22Rv1 (cell line): Measurements from ENCODE around the gene NETO2.

Source experiments
- H3K27ac ChIP-seq: fragments of 450-650 bp; 2 replicates; pipeline ENCODE4 v1.5.1; 2017
- ZFX ChIP-seq: fragments of 450-650 bp; IDR thresholded peaks from 2 replicates; pipeline ENCODE4 v1.6.1; 2017; ENCODE audit warnings: antibody characterized with exemption, borderline replicate concordance
- TF ChIP-seq, protein P1 (sequence below): fragments of 450-650 bp; IDR thresholded peaks from 2 replicates; pipeline ENCODE4 v1.5.1; 2017; ENCODE audit warnings: mild to moderate bottlenecking

The NETO2 gene

DNA sequence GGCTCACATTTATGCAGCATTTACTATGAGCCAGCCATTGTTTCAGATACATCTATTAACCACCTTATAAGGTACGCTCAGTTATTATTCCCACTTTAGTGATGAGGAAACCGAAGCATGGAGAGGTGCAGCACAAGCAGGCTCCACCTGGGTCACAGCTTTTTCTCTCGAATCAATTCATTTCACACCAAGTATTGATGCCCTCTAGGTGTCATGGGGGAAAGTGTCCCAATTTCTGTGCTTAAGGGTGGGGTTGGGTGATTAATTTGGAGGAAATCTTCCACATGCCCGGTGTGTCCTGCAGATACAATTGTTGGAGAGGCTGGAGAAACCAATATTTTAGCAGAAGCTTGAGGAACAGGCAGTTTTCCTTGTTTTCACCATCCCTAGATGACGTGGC lies 107.5 kb downstream of the NETO2 start:
- H3K27ac ChIP-seq: no peak overlapping the region
- TF ChIP-seq ZFX: no peak

DNA sequence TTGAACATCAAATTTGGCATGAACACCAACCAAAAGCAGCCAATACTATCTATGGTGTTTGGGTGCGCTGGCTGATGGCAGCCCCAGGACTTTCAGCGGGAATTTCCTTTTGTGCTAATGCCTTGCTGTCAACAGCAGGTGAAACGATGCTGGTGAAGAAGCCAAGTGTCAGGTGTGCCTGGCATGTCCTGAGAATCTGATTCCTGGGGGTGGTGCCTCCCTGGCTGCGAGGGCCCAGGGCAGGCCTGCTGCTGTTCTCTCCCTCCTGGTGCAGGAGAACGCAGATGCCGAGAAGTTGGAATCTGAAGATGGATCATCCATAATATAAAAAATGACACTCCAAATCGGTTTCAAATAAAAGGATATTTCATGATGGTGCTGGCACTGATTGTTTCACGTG lies 108.3 kb downstream of the NETO2 start:
- H3K27ac ChIP-seq: no peak overlapping the region
- TF ChIP-seq, protein P1, sequence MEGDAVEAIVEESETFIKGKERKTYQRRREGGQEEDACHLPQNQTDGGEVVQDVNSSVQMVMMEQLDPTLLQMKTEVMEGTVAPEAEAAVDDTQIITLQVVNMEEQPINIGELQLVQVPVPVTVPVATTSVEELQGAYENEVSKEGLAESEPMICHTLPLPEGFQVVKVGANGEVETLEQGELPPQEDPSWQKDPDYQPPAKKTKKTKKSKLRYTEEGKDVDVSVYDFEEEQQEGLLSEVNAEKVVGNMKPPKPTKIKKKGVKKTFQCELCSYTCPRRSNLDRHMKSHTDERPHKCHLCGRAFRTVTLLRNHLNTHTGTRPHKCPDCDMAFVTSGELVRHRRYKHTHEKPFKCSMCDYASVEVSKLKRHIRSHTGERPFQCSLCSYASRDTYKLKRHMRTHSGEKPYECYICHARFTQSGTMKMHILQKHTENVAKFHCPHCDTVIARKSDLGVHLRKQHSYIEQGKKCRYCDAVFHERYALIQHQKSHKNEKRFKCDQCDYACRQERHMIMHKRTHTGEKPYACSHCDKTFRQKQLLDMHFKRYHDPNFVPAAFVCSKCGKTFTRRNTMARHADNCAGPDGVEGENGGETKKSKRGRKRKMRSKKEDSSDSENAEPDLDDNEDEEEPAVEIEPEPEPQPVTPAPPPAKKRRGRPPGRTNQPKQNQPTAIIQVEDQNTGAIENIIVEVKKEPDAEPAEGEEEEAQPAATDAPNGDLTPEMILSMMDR: no peak
- TF ChIP-seq ZFX: no peak

DNA sequence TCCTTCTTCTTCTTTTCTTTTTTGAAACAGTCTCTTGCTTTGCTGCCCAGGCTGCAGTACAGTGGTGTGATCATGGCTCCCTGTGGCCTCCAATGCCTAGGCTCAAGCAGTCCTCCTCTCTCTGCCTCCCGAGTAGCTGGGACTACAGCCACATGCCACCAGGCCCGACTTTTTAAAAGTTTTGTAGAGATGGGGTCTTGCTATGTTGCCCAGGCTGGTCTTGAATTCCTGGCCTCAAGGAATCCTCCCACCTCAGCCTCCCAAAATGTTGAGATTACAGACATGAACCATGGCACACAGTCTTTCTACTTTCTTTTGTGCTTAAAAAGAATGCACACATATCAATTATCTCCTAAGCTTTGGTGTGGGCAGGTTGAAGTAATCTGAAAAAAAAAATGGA lies 109.3 kb downstream of the NETO2 start:
- TF ChIP-seq, protein P1: no peak
- H3K27ac ChIP-seq: no peak overlapping the region

DNA sequence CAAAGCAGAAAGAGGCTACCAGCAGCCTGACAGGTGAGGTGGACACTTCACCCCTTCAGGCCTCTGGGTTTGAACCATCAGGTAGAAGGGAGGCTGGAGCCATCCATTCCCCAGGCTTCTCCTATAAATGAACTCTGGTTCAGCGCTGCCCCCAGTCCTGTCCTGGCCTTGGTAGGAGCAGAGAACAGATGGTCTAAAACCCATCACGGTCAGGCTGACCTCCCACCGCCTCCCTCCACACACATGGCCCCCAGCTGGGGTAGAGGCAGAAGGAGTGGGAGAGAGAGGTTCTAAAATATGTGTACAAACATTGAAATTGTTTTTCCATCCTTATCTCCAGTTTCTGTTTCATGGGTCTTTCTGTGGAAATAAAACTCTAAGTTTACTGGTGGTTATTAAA lies 110.6 kb downstream of the NETO2 start:
- TF ChIP-seq ZFX: no peak
- TF ChIP-seq, protein P1: no peak
- H3K27ac ChIP-seq: no peak overlapping the region

DNA sequence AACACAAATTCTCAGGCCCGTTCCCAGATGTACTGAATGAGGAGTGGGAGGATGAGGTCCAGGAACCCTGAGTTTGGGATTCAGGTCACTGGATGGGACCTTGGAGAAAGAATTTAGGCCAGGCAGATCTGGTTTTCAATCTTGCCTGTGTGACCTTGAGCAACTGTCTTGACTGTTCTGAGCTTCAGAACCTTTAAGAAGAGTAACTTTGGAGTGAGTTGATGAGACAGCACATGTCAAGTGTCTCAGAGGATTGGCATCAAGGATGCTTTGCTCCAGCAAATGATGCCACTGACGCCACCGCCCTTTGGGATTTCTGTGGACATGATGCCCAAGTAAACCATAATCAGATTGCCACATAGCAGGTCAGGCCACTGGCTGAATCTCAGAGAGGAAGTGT lies 114.0 kb downstream of the NETO2 start:
- H3K27ac ChIP-seq: no peak overlapping the region
- no peak for TF ChIP-seq ZFX
- TF ChIP-seq, protein P1: no peak

DNA sequence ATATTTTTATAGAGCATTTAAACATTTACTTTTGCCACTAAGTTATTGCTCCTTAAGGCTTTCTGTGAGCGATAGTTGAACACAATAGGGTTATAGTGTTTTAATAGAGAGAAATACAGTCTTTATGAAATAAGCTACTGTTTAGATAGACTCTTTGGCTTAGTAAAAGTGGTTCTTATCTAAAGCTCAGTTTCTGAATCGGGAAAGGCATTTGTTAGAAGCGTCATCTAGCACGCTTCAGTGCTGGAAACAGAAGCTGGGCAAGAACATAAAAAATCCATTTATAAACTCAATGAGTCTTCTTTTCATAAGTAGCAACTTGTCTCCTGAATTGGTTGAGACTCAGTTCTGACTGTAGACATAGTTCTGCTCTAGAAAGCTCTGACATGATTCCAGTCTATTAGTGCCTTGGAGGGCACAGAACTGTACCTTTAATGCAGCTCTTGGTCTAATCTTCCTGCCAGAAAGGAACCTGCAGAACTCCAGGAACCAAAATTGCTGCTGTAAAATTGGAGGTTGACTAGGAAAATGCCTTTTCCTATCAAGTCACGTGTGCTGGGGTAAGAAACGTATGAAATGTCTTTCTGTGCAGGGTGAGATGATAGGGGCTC lies 114.9 kb downstream of the NETO2 start:
- no peak for TF ChIP-seq ZFX
- TF ChIP-seq, protein P1: no peak
- H3K27ac ChIP-seq: no peak overlapping the region
